H7 (cell line): ENCODE measurements around the gene MACO1. TPM values are rescaled to one million over a fixed set of nuclear protein-coding genes. Genes with fewer than 3 reads are reported as not detected.
"Not testable (repeated sequence)": the region's sequence is repeated elsewhere in the genome, so short reads cannot be mapped to it uniquely, and the experiment has no call there.

Experiments
- DNase-seq: peaks from one replicate; pipeline ENCODE4 v3.0.0; 2012
- H3K27me3 ChIP-seq: 2 replicates; pipeline ENCODE4 v1.6.0; 2011; ENCODE audit warnings: mild to moderate bottlenecking, low read length; ENCODE audit not compliant: control insufficient read depth, insufficient read depth
- H3K36me3 ChIP-seq: replicated peaks from 2 replicates; pipeline ENCODE4 v1.5.1; 2011; ENCODE audit warnings: low read length; ENCODE audit not compliant: control insufficient read depth, insufficient read depth
- H3K4me3 ChIP-seq: 2 replicates; pipeline ENCODE4 v1.5.1; 2011; ENCODE audit warnings: low read depth, mild to moderate bottlenecking, control low read depth, low read length, moderate library complexity; ENCODE audit not compliant: insufficient read depth
- total RNA-seq: library from RNA; depleted of rRNA; stranded (reverse); fragments of >200 nt; shearing (Covaris generic); gene quantifications from 2 replicates; pipeline ENCODE4 v1.2.3, GENCODE V29; 2014; rRNA removed

The MACO1 gene, protein sequence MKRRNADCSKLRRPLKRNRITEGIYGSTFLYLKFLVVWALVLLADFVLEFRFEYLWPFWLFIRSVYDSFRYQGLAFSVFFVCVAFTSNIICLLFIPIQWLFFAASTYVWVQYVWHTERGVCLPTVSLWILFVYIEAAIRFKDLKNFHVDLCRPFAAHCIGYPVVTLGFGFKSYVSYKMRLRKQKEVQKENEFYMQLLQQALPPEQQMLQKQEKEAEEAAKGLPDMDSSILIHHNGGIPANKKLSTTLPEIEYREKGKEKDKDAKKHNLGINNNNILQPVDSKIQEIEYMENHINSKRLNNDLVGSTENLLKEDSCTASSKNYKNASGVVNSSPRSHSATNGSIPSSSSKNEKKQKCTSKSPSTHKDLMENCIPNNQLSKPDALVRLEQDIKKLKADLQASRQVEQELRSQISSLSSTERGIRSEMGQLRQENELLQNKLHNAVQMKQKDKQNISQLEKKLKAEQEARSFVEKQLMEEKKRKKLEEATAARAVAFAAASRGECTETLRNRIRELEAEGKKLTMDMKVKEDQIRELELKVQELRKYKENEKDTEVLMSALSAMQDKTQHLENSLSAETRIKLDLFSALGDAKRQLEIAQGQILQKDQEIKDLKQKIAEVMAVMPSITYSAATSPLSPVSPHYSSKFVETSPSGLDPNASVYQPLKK
- 13.6 and 15.6 TPM in 2 replicates for total RNA-seq

DNA sequence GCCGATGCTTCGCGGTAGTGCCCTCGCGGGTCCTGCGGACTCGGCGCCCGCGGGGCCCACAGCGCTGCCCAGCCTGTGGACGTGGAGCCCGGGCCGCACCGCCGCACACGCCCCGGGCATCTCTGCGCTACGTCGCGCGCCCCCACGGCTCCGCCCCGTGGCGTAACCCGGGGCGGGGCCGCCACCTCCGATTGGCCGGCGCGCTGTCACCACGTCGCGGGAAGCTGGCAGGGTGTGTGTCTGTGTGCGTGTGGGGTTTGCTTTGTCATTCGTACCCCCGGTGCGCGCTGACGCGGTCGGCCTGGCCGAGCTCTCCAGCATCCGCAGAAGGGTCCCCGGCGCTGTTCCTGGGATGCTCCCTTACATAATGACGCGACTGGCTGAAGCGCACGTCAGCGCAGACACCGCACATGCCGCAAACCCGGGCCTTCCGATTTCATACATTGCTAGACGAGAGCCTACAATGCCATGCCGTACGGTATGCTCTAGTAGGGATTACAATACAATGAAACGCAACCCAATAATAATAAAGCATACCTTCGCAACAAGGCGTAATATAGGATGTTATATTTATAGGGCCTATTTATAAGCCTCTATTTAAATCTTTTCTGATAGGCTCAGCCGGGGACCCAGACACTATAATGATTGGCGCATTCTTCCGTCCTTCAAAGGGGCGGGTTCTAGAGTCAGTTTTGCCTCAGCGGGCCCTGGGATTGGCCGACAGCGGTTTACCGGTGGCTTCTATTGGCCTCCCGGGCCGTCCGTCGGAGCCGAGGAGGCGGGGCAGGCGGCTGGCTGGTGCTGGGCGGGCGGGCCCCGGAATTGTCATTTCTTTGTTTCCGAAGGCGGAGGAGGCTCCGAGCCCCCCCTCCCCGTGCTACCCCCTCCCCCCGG is at the start of gene MACO1:
MACO1 (plus strand) TSS at position 825 of the 894 bp plus-strand sequence. CDS start 202 bp downstream, outside the sequence.
- Histone ChIP-seq H3K36me3 (no peaks in the 10 kb centered on the region), H3K27me3 (no peaks in the 10 kb centered on the region; the same call in 1 of the 2 replicates)
- DNase-seq, result peak; percentile 99

DNA sequence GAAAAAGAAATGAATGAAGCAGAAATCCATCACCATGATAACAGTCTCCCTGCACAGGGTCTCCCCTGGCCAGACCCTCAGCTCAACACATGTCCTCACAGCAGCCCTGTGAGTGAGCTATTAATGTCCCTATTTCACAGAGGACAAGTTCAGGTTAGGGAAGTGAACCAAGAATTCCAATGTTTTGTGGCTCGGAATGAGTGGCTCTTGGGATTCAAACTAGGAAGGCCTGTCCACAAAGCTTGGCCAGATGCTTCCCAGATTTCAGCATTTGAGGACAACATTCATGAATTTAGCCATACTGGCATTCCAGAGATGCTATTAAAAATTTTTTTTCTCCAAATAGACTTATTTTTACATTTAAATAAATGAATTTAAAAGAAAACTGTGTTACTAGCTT is 48.2 kb upstream of the MACO1 start:
- H3K4me3 ChIP-seq, H3K36me3 ChIP-seq, DNase-seq, H3K27me3 ChIP-seq: not testable (repeated sequence)

More for the DNA sequence above, at the start of gene MACO1:
- peak within 1 kb of the TSS; percentile 91 for H3K4me3 ChIP-seq

DNA sequence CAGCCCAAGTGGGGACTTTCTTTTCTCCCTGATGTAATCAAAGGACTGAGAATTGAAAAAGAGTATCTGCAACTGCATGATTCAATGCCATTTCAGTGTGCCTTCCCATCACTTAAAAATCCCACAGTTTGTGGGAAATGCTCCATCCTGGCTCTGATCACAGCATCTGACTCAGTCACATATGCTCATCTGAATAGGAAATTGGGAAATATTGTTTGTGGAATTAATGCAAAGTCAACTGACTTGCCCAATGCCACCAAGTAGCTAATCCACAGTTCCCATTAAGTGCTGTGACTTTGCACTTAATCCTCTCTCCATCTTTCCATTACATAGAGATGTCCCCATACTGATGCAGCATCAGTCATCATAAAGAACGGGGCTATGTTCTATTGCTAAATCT is 47.6 kb upstream of the MACO1 start:
- not testable (repeated sequence) for H3K4me3 ChIP-seq, DNase-seq, H3K36me3 ChIP-seq

DNA sequence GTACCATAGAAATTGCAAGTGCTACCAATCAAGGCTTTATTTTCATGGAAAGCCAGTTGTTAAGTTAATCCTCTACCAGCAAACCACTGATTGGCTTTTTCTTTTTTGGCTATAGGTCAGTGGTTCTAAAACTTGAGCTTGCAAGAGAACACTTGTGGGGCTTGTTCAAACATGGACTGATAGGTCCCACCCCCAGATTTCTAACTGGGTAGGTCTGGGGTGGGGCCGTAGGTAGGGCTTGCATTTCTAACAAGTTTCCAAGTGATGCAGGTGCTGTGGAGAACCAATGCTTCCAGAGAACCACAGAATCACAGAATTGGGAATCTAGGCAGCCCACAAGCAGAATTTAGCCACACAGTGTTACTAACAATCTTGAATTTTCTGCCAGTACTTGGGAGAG is 46.8 kb upstream of the MACO1 start:
- not testable (repeated sequence) for DNase-seq, H3K4me3 ChIP-seq, H3K36me3 ChIP-seq

More for the DNA sequence above, 47.6 kb upstream of the MACO1 start:
- not testable (repeated sequence) for H3K27me3 ChIP-seq

DNA sequence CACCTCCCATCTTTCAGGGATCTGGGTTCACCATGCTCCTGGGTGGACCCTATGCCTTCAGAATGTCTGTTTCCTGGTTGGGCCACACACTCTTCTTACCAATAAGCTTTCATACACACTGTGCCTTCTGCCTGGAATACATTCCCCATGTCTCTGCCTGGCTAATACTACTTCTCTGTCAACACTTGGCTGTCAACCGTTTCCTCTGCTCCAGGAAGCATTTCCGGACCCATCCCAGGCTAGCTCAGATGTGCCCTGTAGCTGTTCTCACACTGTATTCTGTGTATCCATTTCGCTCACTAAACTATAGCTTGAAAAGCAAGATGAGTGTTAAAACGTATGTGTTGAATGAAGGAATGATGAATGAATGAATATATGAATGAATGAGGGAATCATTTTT is 43.6 kb upstream of the MACO1 start:
- not testable (repeated sequence) for DNase-seq, H3K36me3 ChIP-seq, H3K4me3 ChIP-seq, H3K27me3 ChIP-seq

More for the DNA sequence above, 46.8 kb upstream of the MACO1 start:
- not testable (repeated sequence) for H3K27me3 ChIP-seq

GRCh38 chr1:25388691-25389090 is 42.0 kb upstream of the MACO1 start:
- not testable (repeated sequence) for H3K36me3 ChIP-seq, H3K4me3 ChIP-seq, DNase-seq, H3K27me3 ChIP-seq

GRCh38 chr1:25389721-25390120 is 41.0 kb upstream of the MACO1 start:
- not testable (repeated sequence) for H3K4me3 ChIP-seq, H3K36me3 ChIP-seq, DNase-seq, H3K27me3 ChIP-seq

GRCh38 chr1:25392841-25393240 is 37.9 kb upstream of the MACO1 start:
- Histone ChIP-seq H3K36me3 (no peaks in the 10 kb centered on the region), H3K27me3 (no peaks in the 10 kb centered on the region), H3K4me3 (no peak overlapping the region)
- DNase-seq, result no peak

- H3K27me3 ChIP-seq, H3K36me3 ChIP-seq, H3K4me3 ChIP-seq, DNase-seq: not testable (repeated sequence)
These were observed 33.1 kb upstream of the MACO1 start for GRCh38 chr1:25397549-25397948.

DNA sequence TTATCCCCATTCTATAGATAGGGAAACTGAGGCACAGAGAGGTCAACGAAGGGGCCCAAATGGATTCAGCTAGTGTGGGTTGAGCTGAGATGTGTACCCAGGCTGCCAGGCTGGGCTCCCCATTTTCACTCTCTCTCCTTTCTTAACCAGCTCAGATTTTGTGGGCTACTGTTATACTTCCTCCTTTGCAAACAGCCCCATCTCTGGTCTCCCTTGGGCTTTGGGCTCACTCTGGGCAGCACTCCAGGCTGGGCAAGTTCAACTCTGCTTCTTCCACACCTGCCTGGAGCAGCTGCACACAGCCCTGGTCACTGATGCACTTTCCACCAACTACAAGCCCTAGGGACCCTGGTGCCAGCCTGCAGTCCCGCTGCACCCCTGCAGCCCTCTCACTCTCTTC is 32.6 kb upstream of the MACO1 start:
- not testable (repeated sequence) for H3K4me3 ChIP-seq, H3K36me3 ChIP-seq, H3K27me3 ChIP-seq, DNase-seq

DNA sequence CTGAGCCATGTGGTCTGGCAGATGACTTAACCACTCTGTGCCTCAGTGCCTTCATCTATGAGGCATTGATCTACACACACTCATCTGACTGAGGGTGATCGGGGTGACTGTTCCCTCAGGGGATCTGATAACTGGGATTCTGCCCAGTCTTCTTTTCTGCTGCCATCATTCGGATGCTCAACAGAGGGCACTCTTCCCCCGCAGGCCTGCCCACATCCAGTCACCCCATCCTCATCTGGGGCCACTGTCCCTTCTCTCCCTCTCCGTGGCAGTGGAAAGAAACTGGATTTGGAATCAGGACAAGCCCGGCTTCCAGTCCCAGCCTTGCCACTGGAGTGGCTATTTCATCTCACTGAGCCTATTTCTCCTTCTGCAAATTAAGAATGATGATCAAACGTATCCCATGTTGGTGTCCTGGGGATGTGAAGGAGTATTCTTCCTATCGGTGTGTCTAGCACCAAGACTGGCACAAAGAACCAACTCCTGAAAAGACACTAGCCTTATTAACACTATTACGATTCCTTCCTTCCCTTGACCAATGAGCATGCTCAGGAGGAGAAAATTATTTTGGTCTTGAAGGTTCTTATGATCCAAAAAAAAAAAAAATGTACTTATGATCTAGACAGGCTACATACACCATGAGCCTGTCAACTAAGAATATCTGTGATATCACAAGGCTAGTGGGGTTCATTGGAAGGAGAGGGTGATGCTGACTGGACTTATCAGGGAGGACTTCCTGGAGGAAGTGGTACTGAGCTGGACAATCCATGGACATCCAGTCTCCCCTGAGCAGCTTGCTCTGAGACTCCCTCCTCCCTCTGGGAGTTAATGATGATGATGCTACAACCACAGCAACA is 27.5 kb upstream of the MACO1 start:
- H3K36me3 ChIP-seq, H3K27me3 ChIP-seq, DNase-seq, H3K4me3 ChIP-seq: not testable (repeated sequence)

GRCh38 chr1:25405731-25406305 is 24.9 kb upstream of the MACO1 start:
- H3K4me3 ChIP-seq, DNase-seq, H3K27me3 ChIP-seq, H3K36me3 ChIP-seq: not testable (repeated sequence)

GRCh38 chr1:25409641-25410427 is 20.9 kb upstream of the MACO1 start:
- not testable (repeated sequence) for H3K4me3 ChIP-seq, DNase-seq, H3K36me3 ChIP-seq, H3K27me3 ChIP-seq
